T47D (cell line): ENCODE results near the gene GBA2.

ENCODE experiments used
- DNase-seq, 2 experiments: peaks; one replicate each; pipeline versions ENCODE4 v3.0.0 to v3.0.0-alpha.2; 2011 to 2012; ENCODE audit warnings: low read depth in 1 of 2, low spot score in 1 of 2
- JUND ChIP-seq: IDR thresholded peaks from 2 replicates; pipeline ENCODE4 v1.6.1; 2012; ENCODE audit warnings: low read depth
- in situ Hi-C: cut with HindIII; loops from 2 replicates; pipeline ENCODE4 v1.10.0; 2016; ENCODE audit warnings: low sequenced_read_pairs, low pct_unique_long_range_greater_than_20kb

Gene GBA2

DNA sequence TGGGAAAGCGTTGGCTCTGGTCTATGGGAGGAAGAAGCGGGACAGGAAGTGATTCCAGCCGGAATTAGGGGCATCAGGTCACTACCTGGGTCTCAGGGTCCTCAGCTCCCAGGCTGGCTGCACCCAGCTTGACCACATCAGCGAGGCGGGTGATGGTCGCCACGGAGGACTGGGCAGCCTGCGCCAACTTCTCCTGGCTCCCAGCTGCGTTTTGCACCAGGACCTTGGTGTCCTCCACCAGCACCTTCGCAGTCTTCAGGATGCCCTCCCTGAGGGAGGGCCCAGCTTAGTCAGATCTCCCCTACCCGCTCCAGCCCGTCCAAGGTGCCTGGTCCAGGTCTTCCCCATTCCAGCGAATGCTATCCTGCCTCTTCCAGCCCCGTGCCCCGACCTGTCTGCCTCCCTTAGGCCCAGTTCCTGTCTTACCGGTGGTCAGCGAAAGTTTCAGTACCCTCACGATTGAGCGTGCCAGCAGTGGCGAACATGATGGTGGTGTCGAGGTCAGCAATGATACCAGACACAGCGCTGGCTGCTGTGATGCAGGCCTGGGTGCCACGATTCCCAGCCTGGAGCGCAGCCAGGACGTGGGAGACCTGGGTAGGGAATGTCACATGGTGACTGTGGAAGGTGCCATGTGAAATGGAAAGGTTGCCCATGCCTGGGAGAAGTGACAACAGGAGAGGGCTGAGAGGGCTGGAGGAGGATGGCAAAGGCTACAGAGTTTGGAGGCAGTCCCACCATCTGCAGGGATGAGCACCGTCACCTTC is 44.9 kb downstream of the GBA2 start:
- in situ Hi-C loops, result no loop called here
- no peak for TF ChIP-seq JUND
- no peak for DNase-seq

DNA sequence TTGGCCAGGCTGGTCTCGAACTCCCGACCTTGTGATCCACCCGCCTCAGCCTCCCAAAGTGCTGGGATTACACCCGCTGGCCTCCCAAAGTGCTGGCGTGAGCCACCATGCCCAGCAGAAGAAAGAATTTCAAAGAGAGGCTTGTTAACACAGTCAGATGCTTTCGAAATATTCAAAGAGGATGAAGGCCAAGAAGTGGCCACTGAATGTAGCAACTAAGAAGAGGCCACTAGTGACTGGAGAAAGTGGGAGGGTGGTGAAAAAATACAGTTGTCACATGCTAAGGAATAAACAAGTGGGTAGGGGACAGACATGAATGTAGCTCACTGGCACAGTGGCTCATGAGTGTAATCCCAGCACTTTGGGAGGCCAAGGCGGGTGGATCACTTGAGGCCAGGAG is 46.3 kb downstream of the GBA2 start:
- no peak for DNase-seq
- no peak for TF ChIP-seq JUND
- in situ Hi-C loops, result no loop called here

DNA sequence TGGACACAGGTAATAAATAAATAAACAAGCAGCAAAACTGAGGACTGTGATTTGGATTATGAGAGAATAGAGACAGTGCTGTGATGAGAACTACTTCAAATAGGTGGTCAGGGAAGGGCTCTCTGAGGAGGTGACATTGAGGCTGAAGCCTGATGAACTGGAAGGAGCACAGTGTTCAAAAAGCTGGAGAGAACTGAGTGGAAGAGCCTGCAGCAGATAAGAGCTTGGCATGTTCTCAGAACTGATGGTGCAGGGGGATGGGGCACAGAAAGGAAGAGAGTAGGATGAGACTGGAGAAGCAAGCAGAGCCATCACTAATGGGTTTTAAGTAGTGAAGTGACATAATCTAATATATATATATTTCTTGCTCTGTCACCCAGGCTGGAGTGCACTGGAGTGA is 48.1 kb downstream of the GBA2 start:
- in situ Hi-C loops, result no loop called here
- no peak for TF ChIP-seq JUND
- no peak for DNase-seq

DNA sequence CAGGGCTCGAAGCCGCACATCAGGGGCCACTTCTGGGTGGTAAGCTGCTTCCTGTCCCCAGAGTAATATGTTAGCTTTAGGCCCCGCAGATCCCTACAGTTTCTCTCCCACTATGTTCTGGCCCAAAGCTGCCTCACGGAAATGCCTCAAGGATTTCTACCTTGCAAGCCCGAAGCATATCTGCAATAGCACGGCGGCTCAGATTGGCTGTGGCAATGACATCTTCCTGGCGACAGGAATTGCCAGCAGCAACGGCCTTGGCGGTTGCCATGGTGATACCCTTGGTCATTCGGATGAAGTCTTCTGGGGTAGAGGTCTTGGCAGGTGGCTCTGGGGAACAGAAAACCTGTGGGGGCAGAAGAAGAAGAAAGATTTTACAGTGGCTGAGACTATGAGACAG is 49.0 kb downstream of the GBA2 start:
- in situ Hi-C loops, result no loop called here
- TF ChIP-seq JUND, result no peak
- no peak for DNase-seq

DNA sequence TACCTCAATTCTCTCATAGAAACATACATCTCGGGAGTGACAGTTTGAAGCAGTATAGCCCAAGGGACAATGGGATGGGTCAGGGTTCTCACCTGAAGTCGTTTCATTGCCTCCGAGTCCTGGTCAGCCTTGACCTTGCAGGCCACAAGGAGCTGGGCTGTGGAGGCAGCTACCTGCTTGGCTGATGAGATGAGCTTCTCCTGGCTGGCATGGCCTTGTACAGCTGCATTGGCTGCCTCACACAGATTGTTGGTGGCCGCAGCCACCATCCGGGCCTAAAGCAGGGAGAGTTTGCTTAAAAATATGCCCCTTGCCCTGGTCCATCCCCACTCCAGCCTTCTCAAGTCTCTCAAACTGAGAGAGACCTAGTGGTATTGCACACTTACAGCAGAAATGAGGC is 50.8 kb downstream of the GBA2 start:
- no peak for TF ChIP-seq JUND
- in situ Hi-C loops, result no loop called here

DNA sequence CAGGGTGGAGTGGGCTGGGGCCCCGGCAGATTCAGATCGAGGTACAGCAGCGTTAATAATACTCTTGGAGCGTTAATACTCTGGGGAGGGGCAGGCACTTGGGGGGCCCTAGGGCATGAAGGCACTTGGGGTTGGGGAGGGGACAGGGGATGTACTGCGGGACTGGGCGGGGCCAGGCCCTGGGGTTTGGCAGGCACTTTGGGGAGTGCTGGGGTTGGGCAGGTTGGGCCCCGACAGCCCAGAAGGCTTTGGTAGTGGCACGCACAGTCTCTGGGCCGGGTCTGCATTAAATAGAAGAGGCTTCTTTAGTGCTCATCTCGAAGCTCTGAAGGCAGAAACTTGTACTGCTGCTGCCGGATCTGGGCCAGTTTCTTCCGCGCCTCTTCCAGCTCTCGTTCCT is 51.5 kb downstream of the GBA2 start:
- DNase-seq, result no peak
- in situ Hi-C loops, result no loop called here
- no peak for TF ChIP-seq JUND

More for the DNA sequence above, 50.8 kb downstream of the GBA2 start:
- no peak for DNase-seq

DNA sequence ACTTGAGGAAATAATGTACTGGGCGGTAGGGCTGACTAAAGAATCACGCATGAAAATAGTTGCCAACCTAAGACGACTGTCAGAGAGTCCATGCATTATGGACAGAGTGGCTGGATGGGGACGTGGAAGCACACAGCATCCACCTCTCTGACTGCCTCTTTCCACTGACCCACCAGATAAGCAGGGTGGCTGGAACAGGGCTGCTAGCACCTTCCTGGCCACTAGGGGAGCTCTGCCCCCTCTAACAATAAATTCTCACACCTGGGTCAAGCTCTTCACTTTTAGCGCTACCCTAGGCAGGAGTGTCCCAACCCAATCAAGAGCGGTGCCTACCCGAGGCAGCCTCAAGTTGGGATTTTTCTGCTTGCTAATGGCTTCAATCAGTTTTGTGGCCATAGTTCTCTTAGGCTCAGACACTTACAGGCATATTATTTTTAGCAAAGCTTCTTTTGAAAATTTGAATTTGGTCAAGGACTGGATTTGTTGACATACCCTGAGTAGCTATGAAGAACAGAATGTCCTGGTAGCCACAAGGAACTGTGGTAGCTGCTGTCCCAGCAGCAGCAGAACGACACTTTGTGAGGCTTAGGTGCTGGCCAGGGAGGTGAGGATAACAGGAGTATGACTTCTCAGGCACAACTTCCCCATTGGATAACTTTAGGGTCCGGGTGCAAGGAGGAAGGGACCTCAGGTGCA is 52.4 kb downstream of the GBA2 start:
- no peak for TF ChIP-seq JUND
- in situ Hi-C loops, result no loop called here
- peak; percentile 39 to 63 for DNase-seq

DNA sequence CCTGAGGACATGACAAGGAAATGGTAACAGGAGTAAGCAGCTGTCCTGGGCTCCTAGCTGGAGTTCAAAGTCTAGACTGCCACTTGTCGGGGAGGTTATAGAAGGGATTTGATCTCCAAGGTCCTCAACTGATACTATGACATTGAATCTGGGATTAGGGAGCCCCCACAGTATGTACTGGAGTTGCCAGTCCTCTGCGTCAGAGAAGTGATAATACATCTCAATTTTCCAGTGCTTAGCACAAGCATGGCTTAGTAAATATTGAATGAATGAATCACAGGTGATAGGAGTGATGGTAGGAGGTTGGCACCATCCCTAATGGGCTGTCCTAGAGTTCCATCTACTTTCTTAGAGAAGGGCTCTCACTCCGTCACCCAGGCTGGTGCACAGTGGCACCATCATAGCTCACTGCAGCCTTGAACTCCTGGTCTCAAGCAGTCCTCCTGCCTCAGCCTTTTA is 53.1 kb downstream of the GBA2 start:
- DNase-seq, result no peak
- in situ Hi-C loops, result no loop called here

DNA sequence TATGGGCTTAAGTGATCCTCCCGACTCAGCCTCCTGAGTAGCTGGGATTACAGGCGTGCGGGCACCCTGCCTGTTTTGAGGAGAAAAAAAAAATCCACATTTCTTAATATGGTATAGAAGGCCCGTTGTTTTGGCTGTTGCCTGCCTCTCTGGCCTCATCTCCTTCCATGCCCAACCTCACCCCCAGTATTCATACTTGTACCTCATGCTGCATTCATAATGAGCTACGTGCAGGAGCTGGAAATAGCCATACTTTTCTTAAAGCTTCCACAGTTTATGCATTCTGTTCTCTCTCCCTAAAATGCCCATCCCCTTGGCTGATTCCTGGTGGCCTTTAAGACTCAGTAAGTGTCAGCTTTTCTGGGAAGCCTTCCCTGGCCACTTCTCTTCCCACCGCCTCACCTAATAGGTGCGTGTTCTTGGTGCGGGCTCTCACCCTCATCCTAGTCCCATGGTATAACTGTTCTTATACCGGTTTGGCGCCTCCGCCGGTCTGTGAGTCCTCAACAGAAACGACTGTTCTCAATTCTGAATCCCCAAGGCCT is 57.2 kb downstream of the GBA2 start:
- DNase-seq, result no peak
- in situ Hi-C loops, result no loop called here
- TF ChIP-seq JUND, result no peak

More for the DNA sequence above, 53.1 kb downstream of the GBA2 start:
- no peak for TF ChIP-seq JUND

DNA sequence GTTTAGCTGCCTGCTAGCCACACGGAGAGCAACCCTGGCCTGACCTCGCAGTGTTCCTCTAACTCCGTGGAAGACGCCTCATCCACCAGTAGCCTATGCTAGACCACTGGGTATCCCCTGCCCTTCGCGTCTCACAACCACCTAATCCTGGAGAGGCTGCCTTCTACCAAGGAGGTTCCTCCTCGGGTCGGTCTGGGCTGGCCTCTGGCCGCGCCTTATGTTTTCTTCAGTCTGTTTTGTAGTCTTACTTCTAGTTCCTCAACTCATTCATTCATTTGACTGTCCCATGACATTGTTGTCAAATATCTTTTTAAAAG is 57.7 kb downstream of the GBA2 start:
- DNase-seq, result no peak

DNA sequence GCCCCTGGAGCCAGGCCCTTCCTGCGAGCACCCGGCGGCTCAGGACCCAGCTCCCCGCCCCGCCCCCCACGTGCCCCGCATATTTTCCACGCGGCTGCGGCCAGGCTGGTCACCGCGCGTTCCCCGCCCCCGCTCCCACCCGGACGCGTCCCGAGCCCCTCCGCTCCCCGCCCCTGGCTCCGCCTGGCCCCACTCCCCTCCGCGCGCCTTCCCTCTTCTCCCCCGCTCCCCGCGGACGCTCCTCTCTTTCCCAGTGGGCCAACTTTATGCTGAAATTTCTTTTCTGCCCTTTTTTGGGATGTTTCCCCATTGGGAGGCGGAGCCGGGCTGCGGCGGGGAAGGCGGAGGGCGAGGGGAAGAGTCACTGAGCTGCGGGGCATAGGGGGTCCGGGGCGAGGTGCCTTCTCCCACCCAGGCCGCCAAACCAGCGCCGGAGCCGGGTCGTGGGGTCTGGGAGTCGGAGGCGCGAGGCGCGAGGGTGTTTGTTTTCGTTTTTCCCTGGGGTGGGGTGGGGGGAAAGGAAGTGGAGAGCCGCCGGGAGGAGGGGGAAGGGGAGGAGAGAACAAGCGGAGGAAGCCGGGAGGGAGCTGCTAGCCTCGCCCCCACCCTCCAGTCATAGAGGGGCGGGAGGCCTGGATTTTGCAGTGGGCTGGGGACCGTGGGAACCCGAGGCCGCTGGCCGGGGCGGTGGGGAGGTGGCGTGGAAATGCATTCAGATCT is 58.3 kb downstream of the GBA2 start:
- in situ Hi-C loops, result no loop called here
- DNase-seq, result peak; percentile 26 to 54
- no peak for TF ChIP-seq JUND

More for the DNA sequence above, 57.7 kb downstream of the GBA2 start:
- TF ChIP-seq JUND, result no peak
- in situ Hi-C loops, result no loop called here

DNA sequence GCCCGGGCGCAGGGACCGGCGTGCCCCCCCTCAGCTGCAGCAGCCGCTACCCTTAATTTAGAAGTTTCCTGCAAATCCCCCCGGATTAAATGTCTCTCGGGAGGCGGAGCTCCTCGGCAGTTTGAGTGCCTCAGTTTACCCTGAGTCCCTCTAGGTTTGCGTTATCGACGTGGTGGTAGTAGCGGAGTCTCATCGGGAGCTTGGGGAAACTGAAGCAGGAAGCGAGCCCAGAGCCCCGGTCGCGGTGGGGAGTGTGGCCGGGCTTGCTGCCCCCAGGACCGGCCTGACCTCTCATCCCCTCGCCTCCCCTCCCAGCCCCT is 58.8 kb downstream of the GBA2 start:
- no peak for DNase-seq
- in situ Hi-C loops, result no loop called here
- no peak for TF ChIP-seq JUND

DNA sequence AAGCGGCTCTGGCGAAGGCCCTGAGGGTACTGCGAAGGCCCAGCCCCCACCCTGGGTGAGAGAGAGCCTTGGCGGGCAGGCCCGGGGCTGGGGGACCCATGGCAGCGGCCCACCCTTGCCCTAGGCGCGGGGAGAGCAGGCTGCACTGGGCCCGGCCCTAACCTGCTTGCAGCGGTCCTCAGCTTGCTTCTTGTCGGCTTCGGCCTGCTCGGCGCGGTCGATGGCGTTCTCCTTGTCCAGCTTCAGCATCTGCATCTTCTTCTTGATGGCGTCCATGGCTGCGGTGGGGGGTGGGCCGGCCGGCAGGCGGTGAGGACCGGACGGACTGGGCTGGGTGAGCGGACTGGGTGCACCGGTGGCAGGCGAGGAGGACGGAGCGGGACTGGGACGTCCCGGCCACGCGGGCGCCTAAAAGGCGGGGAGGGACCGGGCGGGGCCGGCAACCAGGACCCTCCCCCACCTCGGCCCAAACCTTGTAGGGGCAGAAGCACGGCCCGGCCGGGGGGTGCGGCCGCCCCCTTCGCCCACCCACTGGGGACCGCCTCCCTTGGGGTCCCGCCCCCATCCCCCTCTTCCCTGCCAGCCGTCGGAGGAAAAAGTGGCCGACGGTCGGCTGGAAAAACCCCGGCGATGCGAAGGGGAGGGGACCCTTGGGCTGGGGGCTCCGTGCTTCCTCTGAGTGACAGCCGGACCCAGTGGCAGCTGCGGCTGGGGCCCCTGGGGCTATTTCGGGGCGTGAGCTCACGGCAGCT is 59.3 kb downstream of the GBA2 start, which contains the start of gene TPM2:
TSS of gene TPM2 (minus strand) at position 384 of the 752 bp plus-strand sequence. CDS start at position 276, 108 bp downstream.
- no peak for DNase-seq
- TF ChIP-seq JUND, result no peak
- in situ Hi-C loops, result no loop called here
